Spleen (tissue), 11 donors: ENCODE results near the gene FLOT2. TPM values are rescaled to one million over a fixed set of nuclear protein-coding genes. Genes with fewer than 3 reads are reported as not detected.
"Not testable (repeated sequence)": the region's sequence is repeated elsewhere in the genome, so short reads cannot be mapped to it uniquely, and the experiment has no call there.

ENCODE experiments used
- DNase-seq: peaks from one replicate; pipeline ENCODE4 v3.0.0-alpha.2; 2020
- H3K27ac ChIP-seq, 8 donors: fragments of 200-600 bp; sonication (generic) in 7 of 8; 1 replicate in 4 of 8; 2 replicates in 4 of 8; pipeline versions ENCODE4 v1.5.0 to v1.8.0; 2016 to 2021; ENCODE audit warnings: inconsistent platforms in 4 of 8, mild to moderate bottlenecking in 4 of 8, moderate library complexity in 1 of 8
- H3K27me3 ChIP-seq, 7 donors: fragments of 200-600 bp; sonication (generic) in 6 of 7; replicated peaks in 1 of 7; 1 replicate in 4 of 7; 2 replicates in 3 of 7; pipeline versions ENCODE4 v1.5.0 to v1.8.0; 2016 to 2021; ENCODE audit warnings: inconsistent platforms in 3 of 7, mild to moderate bottlenecking in 1 of 7
- H3K36me3 ChIP-seq, 6 donors: fragments of 200-600 bp; sonication (generic) in 5 of 6; 1 replicate in 4 of 6; 2 replicates in 2 of 6; pipeline versions ENCODE4 v1.5.0 to v1.8.0; 2016 to 2021; ENCODE audit warnings: inconsistent platforms in 2 of 6
- H3K4me1 ChIP-seq, 6 donors: fragments of 200-600 bp; sonication (generic) in 5 of 6; 1 replicate in 3 of 6; 2 replicates in 3 of 6; pipeline versions ENCODE4 v1.5.0 to v1.8.0; 2016 to 2021; ENCODE audit warnings: inconsistent platforms in 3 of 6
- H3K4me3 ChIP-seq, 8 donors: fragments of 200-600 bp; sonication (generic) in 7 of 8; 1 replicate in 4 of 8; 2 replicates in 4 of 8; pipeline versions ENCODE4 v1.5.0 to v1.8.0; 2016 to 2021; ENCODE audit warnings: inconsistent platforms in 4 of 8, mild to moderate bottlenecking in 4 of 8, moderate library complexity in 2 of 8
- H3K9me3 ChIP-seq, 8 donors: fragments of 200-600 bp; sonication (generic) in 7 of 8; 1 replicate in 4 of 8; 2 replicates in 4 of 8; pipeline versions ENCODE4 v1.5.0 to v1.8.0; 2016 to 2021; ENCODE audit warnings: inconsistent platforms in 4 of 8
- CTCF ChIP-seq, 11 experiments: fragments of 200-600 bp in 7 of 11; fragments of 450-650 bp in 4 of 11; sonication (generic) in 4 of 11; IDR thresholded peaks in 8 of 11; conservative IDR thresholded peaks in 3 of 11; 1 replicate in 7 of 11; 2 replicates in 4 of 11; pipeline versions ENCODE4 v1.4.0 to v1.8.0; 2016 to 2021; ENCODE audit warnings: antibody characterized with exemption in 11 of 11, inconsistent platforms in 4 of 11, mild to moderate bottlenecking in 1 of 11
- POLR2A ChIP-seq, 3 donors: fragments of 450-650 bp; IDR thresholded peaks; one replicate each; pipeline ENCODE4 v1.5.1; 2017; ENCODE audit warnings: antibody characterized with exemption in 3 of 3, mild to moderate bottlenecking in 1 of 3
- POLR2AphosphoS5 ChIP-seq, 3 donors: sonication (generic); formaldehyde crosslinking; IDR thresholded peaks; one replicate each; pipeline ENCODE4 v1.5.1; 2017; ENCODE audit warnings: antibody characterized with exemption in 3 of 3
- WGBS, 5 donors: extraction: QIAGEN DNeasy Blood & Tissue Kit in 3 of 5; methylation state at CpG; one replicate each; pipeline versions ENCODE4 v1.1.5 to v1.1.7; 2013 to 2018; 5-methylcytosine and 5-hydroxymethylcytosine counted together
- intact Hi-C: fragments of 100-400 bp; cut with DNase I; formaldehyde crosslinking; loops from one replicate; pipeline ENCODE4 v1.15.0; 2023; ENCODE audit warnings: low total_unique reads
- polyA plus RNA-seq, 3 donors: library from polyadenylated mRNA; stranded (reverse); fragments of 200-250 nt; gene quantifications; one replicate each; pipeline ENCODE4 v1.2.1, GENCODE V29; 2013
- total RNA-seq, 7 donors: library from RNA; depleted of rRNA in 3 of 7; stranded (reverse); fragments of >200 nt in 3 of 7; fragmentation: NEBNext Ultra II Directional in 4 of 7; extraction: Animal tissue kit (Norgen Biotek cat#: 25700) in 4 of 7; gene quantifications; one replicate each; pipeline versions ENCODE4 v1.1.0 to v1.2.1, GENCODE V29; 2016 to 2021
- donor health status: healthy with polysubstance abuse.
- donor health status: DM: no; HTN: no; CAD: no; lungs with moderate emphysema.
- donor health status: DM: no; HTN: no; CAD: no.
- donor health status: Bipolar disorder and iron deficiency.
- donor health status: healthy.
- donor health status: DM: no; HTN: no; CAD: no.
- donor health status: DM: yes; HTN: yes; CAD: no.

The FLOT2 gene
- total and polyA plus RNA-seq, 10 donors: 80.8 to 259 (median 184) TPM

- H3K36me3 ChIP-seq: peaks cover 12 to 77% (median 70%) of the 10 kb centered on the region in 6 donors
- no peak for DNase-seq
- no peak for TF ChIP-seq CTCF (IDR thresholded peaks at IDR 0.05 in 8 of 11, conservative IDR thresholded peaks at IDR 0.05 in 3 of 11)
- TF ChIP-seq POLR2A (IDR thresholded peaks at IDR 0.05): no peak
- peak in 1 of 3 donors; percentile 26 for TF ChIP-seq POLR2AphosphoS5 (IDR thresholded peaks at IDR 0.05)
- no peaks in the 10 kb centered on the region for H3K9me3 ChIP-seq
- WGBS, 5 donors: 76 to 83% (median 82%) methylated on average over 9 of the region's 9 CpGs
- H3K4me1 ChIP-seq: peaks cover 0 to 8% (median 0%) of the 10 kb centered on the region in 6 donors
- no peaks in the 10 kb centered on the region for H3K27me3 ChIP-seq
- H3K27ac ChIP-seq: peak overlapping the region in 1 of 8 donors; percentile 17
- intact Hi-C loops: no loop called here
- H3K4me3 ChIP-seq: no peak overlapping the region
These were observed 17.5 kb downstream of the FLOT2 start for GRCh38 chr17:28879886-28880571.

GRCh38 chr17:28878981-28879380 is 18.6 kb downstream of the FLOT2 start:
- 77 to 97% (median 89%) methylated on average over 4 of the region's 4 CpGs for WGBS, 5 donors
- no peaks in the 10 kb centered on the region for H3K4me1 ChIP-seq
- H3K4me3 ChIP-seq: no peak overlapping the region
- intact Hi-C loops: no loop called here
- no peaks in the 10 kb centered on the region for H3K27me3 ChIP-seq
- H3K27ac ChIP-seq: no peak overlapping the region
- H3K36me3 ChIP-seq: peaks cover 12 to 67% (median 61%) of the 10 kb centered on the region in 6 donors
- H3K9me3 ChIP-seq: no peaks in the 10 kb centered on the region
- no peak for TF ChIP-seq POLR2A (IDR thresholded peaks at IDR 0.05)
- TF ChIP-seq CTCF (IDR thresholded peaks at IDR 0.05 in 8 of 11, conservative IDR thresholded peaks at IDR 0.05 in 3 of 11): no peak
- TF ChIP-seq POLR2AphosphoS5 (IDR thresholded peaks at IDR 0.05): peak in 1 of 3 donors; percentile 18
- DNase-seq: no peak

GRCh38 chr17:28878158-28878910 is 19.2 kb downstream of the FLOT2 start:
- TF ChIP-seq POLR2AphosphoS5 (IDR thresholded peaks at IDR 0.05) (no peak), POLR2A (IDR thresholded peaks at IDR 0.05) (no peak), CTCF (IDR thresholded peaks at IDR 0.05 in 8 of 11, conservative IDR thresholded peaks at IDR 0.05 in 3 of 11) (no peak)
- WGBS, 5 donors: 88 to 98% (median 95%) methylated on average over 2 of the region's 2 CpGs
- Histone ChIP-seq H3K27me3 (no peaks in the 10 kb centered on the region), H3K9me3 (no peaks in the 10 kb centered on the region), H3K4me3 (no peak overlapping the region), H3K36me3 (peaks cover 12 to 60% (median 54%) of the 10 kb centered on the region in 6 donors), H3K27ac (no peak overlapping the region), H3K4me1 (no peaks in the 10 kb centered on the region)
- no peak for DNase-seq
- intact Hi-C loops: no loop called here

- 90 to 95% (median 92%) methylated on average over 6 of the region's 6 CpGs for WGBS, 5 donors
- intact Hi-C loops, H3K27me3 ChIP-seq, H3K27ac ChIP-seq, H3K9me3 ChIP-seq, H3K4me3 ChIP-seq, H3K4me1 ChIP-seq, DNase-seq: not testable (repeated sequence)
- H3K36me3 ChIP-seq: peaks cover 10 to 49% (median 43%) of the 10 kb centered on the region in 6 donors
These were observed 20.3 kb downstream of the FLOT2 start for GRCh38 chr17:28877150-28877711.
